HepG2 (cell line): ENCODE measurements around the gene ARL16. TPM values are rescaled to one million over a fixed set of nuclear protein-coding genes. Genes with fewer than 3 reads are reported as not detected.

Experiments
- ATAC-seq: fragments of 200-7000 bp; cut with Tn5 transposase; 3 replicates; pipeline ENCODE4 v1.9.1; 2020; ENCODE audit warnings: mild to moderate bottlenecking, moderate library complexity
- BruUV-seq: library from RNA; stranded (reverse); fragments of 400-500 nt; replicated peaks from 2 replicates; lab custom pipeline; 2021; lab: Mats Ljungman, UMichigan
- CTCF ChIA-PET: fragments of 300-600 bp; formaldehyde crosslinking; extraction: SDS; loops from one replicate; lab custom pipeline; 2021; ENCODE audit warnings: low total read pairs, inconsistent platforms, low intra/inter-chr PET ratio; lab: Yijun Ruan, JAX
- POLR2A ChIA-PET: fragments of 350-600 bp; sonication (Branson Sonifier 250); formaldehyde crosslinking; loops from one replicate; lab custom pipeline; 2020; ENCODE audit warnings: antibody characterized with exemption, inconsistent platforms; lab: Yijun Ruan, JAX
- DNase-seq: peaks from one replicate; pipeline ENCODE4 v3.0.0-alpha.2; 2015; ENCODE audit warnings: low spot score
- FAIRE-seq: peaks from 3 replicates; lab custom pipeline; 2011; peaks lifted over from hg19 to GRCh38; lab: Jason Lieb, UNC
- H2AFZ ChIP-seq: one replicate; pipeline ENCODE4 v1.6.1; 2011; ENCODE audit warnings: low read length, inconsistent platforms
- H3K27ac ChIP-seq: fragments of 300-600 bp; 3 replicates; pipeline ENCODE4 v1.8.0; 2011; ENCODE audit warnings: mixed run types, mild to moderate bottlenecking, mixed read lengths, low read length, inconsistent platforms; ENCODE audit not compliant: insufficient read depth; ENCODE audit errors: extremely low read length
- H3K27me3 ChIP-seq, 2 experiments: fragments of 200-600 bp in 1 of 2; 2 replicates in 1 of 2; 3 replicates in 1 of 2; pipeline versions ENCODE4 v1.6.0 to v1.8.0; 2011; ENCODE audit warnings: low read length in 2 of 2, mild to moderate bottlenecking in 2 of 2, moderate library complexity in 2 of 2, inconsistent platforms in 1 of 2; ENCODE audit not compliant: insufficient read depth in 2 of 2, control insufficient read depth in 1 of 2
- H3K36me3 ChIP-seq, 2 experiments: fragments of 200-600 bp in 1 of 2; replicated peaks in 1 of 2; 2 replicates in 1 of 2; 3 replicates in 1 of 2; pipeline versions ENCODE4 v1.5.1 to v1.8.0; 2011; ENCODE audit warnings: low read length in 2 of 2, inconsistent platforms in 1 of 2; ENCODE audit not compliant: insufficient read depth in 2 of 2, control insufficient read depth in 1 of 2
- H3K4me1 ChIP-seq: 2 replicates; pipeline ENCODE4 v1.5.1; 2012; ENCODE audit warnings: low read length, inconsistent platforms; ENCODE audit not compliant: insufficient read depth
- H3K4me2 ChIP-seq: 2 replicates; pipeline ENCODE4 v1.6.0; 2011; ENCODE audit warnings: low read depth, low read length, inconsistent platforms
- H3K4me3 ChIP-seq, 3 experiments: fragments of 200-600 bp in 1 of 3; sonication (generic), shearing (Covaris generic) in 1 of 3; replicated peaks in 1 of 3; 2 replicates each; pipeline ENCODE4 v1.5.1; 2011 to 2016; ENCODE audit warnings: low read length in 3 of 3, inconsistent platforms in 2 of 3, low read depth in 2 of 3, mild to moderate bottlenecking in 2 of 3, control low read depth in 1 of 3, mixed read lengths in 1 of 3; ENCODE audit not compliant: insufficient read depth in 1 of 3
- H3K79me2 ChIP-seq: one replicate; pipeline ENCODE4 v1.6.1; 2011; ENCODE audit warnings: low read length, inconsistent platforms; ENCODE audit not compliant: insufficient read depth
- H3K9ac ChIP-seq: 2 replicates; pipeline ENCODE4 v1.6.0; 2011; ENCODE audit warnings: mild to moderate bottlenecking, low read depth, low read length, inconsistent platforms; ENCODE audit not compliant: insufficient read depth
- H3K9me3 ChIP-seq: 2 replicates; pipeline ENCODE4 v1.5.1; 2012; ENCODE audit warnings: mild to moderate bottlenecking, low read length
- H4K20me1 ChIP-seq: 2 replicates; pipeline ENCODE4 v1.6.0; 2011; ENCODE audit warnings: inconsistent platforms, mild to moderate bottlenecking, low read length, moderate library complexity; ENCODE audit not compliant: insufficient read depth
- CEBPZ ChIP-seq: IDR thresholded peaks from 2 replicates; pipeline ENCODE4 v1.6.1; 2012; ENCODE audit warnings: low read length, improper control_type of control experiment
- MAX ChIP-seq: IDR thresholded peaks from 2 replicates; pipeline ENCODE4 v1.6.1; 2012; ENCODE audit warnings: inconsistent platforms
- SRF ChIP-seq: IDR thresholded peaks from 2 replicates; pipeline ENCODE4 v1.6.1; 2011; ENCODE audit warnings: mild to moderate bottlenecking, low read depth, low read length, moderate library complexity
- ZIK1 ChIP-seq: sonication (generic); formaldehyde crosslinking; IDR thresholded peaks from 2 replicates; pipeline ENCODE4 v1.5.0; 2020; ENCODE audit warnings: mild to moderate bottlenecking, low read depth, missing genetic modification reagents, borderline replicate concordance
- ZNF230 ChIP-seq: sonication (generic); formaldehyde crosslinking; IDR thresholded peaks from 2 replicates; pipeline ENCODE4 v1.4.0; 2020; ENCODE audit warnings: mild to moderate bottlenecking, missing genetic modification reagents
- WGBS: methylation state at CpG from one replicate; pipeline ENCODE4 v1.1.6; 2017; ENCODE audit warnings: low lambda C conversion rate; 5-methylcytosine and 5-hydroxymethylcytosine counted together
- in situ Hi-C: cut with HindIII; loops from 2 replicates; pipeline ENCODE4 v1.10.0; 2017; ENCODE audit warnings: low pct_unique_long_range_greater_than_20kb; ENCODE audit not compliant: extremely low pct_ligation_motif_present
- intact Hi-C: fragments of 100-400 bp; cut with micrococcal nuclease; formaldehyde crosslinking; loops from one replicate; pipeline ENCODE4 v1.10.0; 2022; ENCODE audit not compliant: unreplicated experiment
- polyA plus RNA-seq, 8 experiments: library from polyadenylated mRNA; depleted of rRNA in 3 of 8; stranded (reverse) in 7 of 8; unstranded in 1 of 8; fragments of >200 nt; fragmentation: Illumina TruSeq in 4 of 8; extraction: Trizol in 4 of 8; gene quantifications; 2 replicates each; pipeline versions ENCODE4 v1.2.1 to v1.2.3, GENCODE V29; 2011 to 2016; ENCODE audit warnings: low read depth in 4 of 8, missing spikeins in 1 of 8, mixed read lengths in 1 of 8; ENCODE audit not compliant: insufficient read depth in 1 of 8
- total RNA-seq, 5 experiments: library from RNA; depleted of rRNA; stranded (reverse); fragments of >200 nt; fragmentation: Illumina TruSeq; extraction: Trizol; gene quantifications; 2 replicates each; pipeline ENCODE4 v1.2.3, GENCODE V29; 2016; ENCODE audit warnings: low read depth in 1 of 5

The ARL16 gene
- total and polyA plus RNA-seq, 2 of the 13 experiments (the other 11 are each of a cell fraction or from before 2014, with no cell fraction given): 20.8 to 30.8 TPM

GRCh38 chr17:81695211-81695610 lies 11.6 kb upstream of the ARL16 start:
- 81% methylated on average over 3 of the region's 6 CpGs for WGBS
- ChIA-PET CTCF (no interaction called here), POLR2A (interaction anchor here (1.3 to 2.1 kb wide), 2 partner anchors 11 to 18 kb away, joined by 5 to 16 read pairs; partner anchors contain the start of genes ARL16 and HGS)
- H3K9me3 ChIP-seq: no peaks in the 10 kb centered on the region
- no peak overlapping the region for H3K4me3 ChIP-seq
- H3K4me1 ChIP-seq: no peaks in the 10 kb centered on the region
- no peak overlapping the region for H3K9ac ChIP-seq
- DNase-seq (no peak), FAIRE-seq (no peak), ATAC-seq (no peak; the same call in 1 of the 3 replicates)
- in situ Hi-C loops: no loop called here
- intact Hi-C loops: no loop called here
- BruUV-seq: no TSS peak
- no peak overlapping the region for H3K27ac ChIP-seq
- H3K4me2 ChIP-seq: no peak overlapping the region
- no peaks in the 10 kb centered on the region; a peak in 1 of 5 replicates for H3K27me3 ChIP-seq
- no peaks in the 10 kb centered on the region; the same call in 1 of the 2 replicates for H4K20me1 ChIP-seq
- H3K79me2 ChIP-seq: peaks cover 8% of the 10 kb centered on the region
- no peak overlapping the region for H2AFZ ChIP-seq
- peaks cover 57 to 78% of the 10 kb centered on the region in 2 experiments for H3K36me3 ChIP-seq
- no peak for TF ChIP-seq ZNF230 (CRISPR knock-in tag)
- no peak for TF ChIP-seq MAX
- TF ChIP-seq CEBPZ: no peak
- no peak for TF ChIP-seq SRF
- no peak for TF ChIP-seq ZIK1 (CRISPR knock-in tag)
